ENCODE data around the gene MYO5A.
"Not testable (repeated sequence)": the region's sequence is repeated elsewhere in the genome, so short reads cannot be mapped to it uniquely, and the experiment has no call there.

The MYO5A gene

DNA sequence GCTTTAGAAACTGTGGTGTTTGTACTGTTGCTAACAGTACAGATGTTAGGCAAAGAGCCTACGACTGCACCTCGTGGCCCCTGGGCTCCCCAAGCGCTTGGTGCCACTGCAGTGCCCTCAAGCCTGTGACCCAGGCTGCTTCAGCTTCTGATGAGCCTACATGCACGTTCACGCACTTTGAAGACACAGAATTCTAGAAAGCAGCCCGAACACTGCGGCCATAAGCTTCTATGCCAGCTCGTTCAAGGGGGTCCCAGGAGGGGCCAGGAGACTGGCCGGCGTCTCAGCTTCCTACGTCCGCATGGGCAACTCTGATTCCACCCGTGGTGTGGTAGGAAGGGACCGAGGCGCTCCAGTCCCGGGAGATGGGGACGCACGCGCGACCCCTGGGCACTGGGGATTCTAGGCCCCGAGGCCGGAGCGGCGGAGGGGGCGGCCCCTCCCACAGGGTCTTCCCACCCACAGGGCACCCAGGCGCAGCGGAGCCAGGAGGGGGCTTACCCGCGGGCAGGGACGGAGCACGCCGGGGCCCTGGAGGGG lies 233.7 kb downstream of the MYO5A start:
- in situ Hi-C loops (cut with MboI; ENCODE audit: low sequenced_read_pairs) = no loop called here

DNA sequence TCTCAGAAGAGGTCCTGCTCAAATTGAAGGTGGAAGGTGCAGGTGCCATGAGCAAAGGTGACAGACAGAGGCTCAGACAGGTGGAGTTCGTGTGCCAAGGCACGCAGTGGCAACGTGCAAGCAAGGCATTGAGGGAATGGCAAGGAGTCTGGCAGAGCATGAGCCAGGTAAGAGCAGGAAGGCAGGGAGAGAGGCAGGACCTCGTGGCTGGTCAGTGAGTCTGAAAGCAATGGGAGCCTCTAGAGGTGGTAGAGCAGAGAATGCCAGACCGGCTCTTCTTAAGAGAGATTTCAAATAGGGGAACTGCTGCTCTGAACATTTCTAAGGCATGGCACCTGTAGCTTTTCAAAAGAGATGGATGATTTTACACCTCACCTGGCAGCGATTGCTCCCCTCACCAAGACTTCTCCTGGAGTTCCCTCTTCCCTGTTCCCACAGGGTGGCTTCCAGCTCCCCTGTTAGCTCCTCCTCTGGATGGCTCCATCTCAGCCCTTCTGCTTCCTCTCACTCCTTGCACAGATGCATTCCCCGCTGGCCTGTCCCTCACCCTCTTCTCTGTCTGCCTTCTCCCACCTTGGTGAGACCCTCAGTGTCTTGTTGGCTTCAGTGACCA lies 235.8 kb downstream of the MYO5A start:
- in situ Hi-C loops (cut with MboI; ENCODE audit: low sequenced_read_pairs) = no loop called here

DNA sequence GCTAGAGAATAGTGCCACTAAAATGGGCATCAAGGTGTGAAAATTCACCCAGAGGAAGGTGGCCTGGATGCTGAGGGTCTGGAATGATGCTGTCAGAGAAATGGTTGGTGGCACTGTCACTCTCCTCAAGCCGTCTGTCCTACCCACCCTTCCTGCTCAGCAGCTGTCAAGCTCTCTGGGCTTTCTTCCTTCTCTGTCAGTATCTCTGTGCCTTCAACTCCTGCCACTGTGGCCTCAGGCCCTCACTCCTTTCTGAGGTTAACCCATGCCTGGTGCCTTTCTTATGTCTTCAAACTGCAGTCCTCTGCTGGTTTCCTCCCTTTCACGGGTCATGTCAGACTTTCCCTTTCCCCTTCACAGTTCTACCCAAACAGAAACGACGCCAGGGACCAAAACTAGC lies 237.5 kb downstream of the MYO5A start:
- in situ Hi-C loops (cut with MboI; ENCODE audit: low sequenced_read_pairs) = no loop called here

DNA sequence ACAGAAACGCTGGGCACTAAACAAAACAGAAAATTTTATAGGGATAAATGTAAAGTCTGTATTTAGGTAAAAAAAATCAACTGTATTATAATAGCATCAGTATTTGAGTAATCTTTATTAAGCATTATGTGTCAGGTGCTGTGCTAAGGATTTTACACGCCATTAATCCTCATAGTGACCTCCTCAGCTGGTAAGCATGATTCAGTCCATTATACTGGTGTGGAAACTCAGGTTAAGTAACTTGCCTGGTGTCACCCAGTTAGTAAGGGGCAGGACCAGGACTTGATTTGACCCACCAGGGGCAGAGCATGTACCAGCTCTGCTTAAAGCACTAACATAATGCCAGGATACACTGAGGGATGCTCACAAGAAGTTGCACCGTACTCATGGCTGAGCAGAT lies 237.9 kb downstream of the MYO5A start:
- in situ Hi-C loops (cut with MboI; ENCODE audit: low sequenced_read_pairs) = no loop called here

DNA sequence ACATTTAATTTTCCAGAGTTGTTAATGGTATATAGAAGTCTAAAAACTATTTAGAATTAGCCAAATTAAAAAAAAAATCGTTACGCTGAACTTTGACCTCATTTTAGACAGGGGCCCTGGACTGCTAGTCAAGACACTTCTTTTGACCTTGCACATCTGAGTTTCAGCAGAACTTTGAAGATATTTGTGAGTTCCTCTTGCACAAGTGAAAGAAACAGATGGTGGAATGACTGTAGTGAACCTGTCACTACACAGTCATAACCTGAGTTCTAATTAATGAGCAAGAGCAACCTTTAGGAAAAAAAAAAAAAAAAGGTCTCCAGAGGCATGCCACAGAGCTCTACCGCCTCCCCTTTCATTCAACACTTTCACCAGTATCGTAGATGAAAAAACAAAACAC lies 238.4 kb downstream of the MYO5A start:
- in situ Hi-C loops (cut with MboI; ENCODE audit: low sequenced_read_pairs) = no loop called here

DNA sequence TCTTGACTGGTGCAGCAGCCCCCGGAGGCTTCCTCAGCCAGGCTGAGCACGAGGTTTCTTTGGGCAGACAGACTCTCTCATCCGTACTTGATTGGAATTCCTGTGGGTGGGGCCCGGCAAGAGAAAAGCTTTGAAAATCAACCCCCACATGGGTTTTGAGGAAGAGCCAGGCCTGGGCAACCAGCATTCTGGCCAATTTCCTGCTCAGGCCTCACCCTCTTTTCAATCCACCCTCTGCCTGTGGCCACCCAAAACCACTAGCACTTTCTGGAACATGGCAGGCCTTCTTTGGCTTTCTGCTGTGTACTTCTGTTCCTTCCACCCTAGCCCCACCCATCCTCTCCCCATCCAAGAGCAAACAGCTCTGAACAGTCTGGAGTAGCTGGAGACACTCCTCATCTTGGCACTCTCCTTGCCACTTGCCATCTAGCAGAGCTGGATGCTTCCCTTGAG lies 239.0 kb downstream of the MYO5A start:
- in situ Hi-C loops (cut with MboI; ENCODE audit: low sequenced_read_pairs) = no loop called here

DNA sequence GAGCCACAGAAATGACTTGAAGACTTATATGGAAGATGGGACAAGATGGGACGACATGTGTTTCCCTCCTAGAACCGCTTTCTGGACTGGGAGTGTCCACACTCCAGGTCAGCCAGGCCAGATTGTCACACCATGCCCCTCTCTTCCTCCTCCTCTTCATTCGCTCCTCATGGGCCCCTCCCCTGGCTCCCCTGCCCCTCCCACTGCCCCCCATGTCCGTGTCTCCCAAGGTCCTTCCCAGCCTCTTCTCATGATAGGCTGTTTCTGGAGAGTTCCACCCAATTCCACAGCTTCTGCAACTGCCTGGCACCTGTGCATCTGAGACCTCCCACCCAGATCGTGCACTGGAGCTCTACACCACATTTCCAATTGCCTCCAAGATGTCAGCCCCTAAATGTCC lies 239.7 kb downstream of the MYO5A start:
- in situ Hi-C loops (cut with MboI; ENCODE audit: low sequenced_read_pairs) = no loop called here

DNA sequence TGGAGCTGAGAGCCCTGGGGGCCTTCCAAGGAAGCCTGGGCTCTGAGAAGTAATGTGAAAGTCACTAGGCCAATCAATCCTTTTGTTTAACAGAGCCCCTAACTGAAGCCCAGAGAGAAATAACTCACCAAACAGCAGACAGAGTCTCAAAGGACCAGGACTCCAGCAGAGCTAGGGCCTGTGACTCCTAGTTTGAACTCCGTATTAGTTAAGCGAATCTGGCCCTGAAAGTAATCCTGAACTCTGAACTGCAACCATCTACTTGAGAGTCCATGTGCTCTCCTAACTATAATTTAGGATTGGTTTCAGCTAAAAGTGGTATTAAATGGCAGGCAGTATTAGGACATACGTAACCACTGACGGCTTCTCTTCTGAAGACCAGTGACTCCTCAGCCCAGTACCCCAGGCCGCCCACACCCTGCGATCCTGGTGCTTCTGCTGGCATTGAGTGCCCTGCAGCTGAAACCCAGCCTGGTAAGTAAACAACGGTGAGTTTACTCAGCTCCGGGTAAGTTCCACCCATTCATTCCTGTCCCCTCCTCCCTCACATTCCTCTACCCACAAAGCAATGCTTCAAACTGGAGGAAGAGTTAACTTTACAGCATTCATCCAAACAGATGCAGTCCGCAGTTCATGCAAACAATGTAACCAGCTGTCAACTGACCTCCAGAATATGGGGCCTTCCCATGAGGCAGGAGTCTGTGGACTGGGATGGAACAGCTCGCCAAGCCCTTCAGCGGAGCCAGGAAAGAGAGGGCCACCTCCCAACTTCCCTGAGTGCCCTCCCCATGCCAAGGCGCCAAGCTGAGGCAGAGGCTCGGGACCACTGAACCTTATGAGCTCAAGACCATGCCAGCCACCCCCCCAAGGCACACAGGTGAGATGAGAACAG lies 240.4 kb downstream of the MYO5A start:
- in situ Hi-C loops (cut with MboI; ENCODE audit: low sequenced_read_pairs) = no loop called here

DNA sequence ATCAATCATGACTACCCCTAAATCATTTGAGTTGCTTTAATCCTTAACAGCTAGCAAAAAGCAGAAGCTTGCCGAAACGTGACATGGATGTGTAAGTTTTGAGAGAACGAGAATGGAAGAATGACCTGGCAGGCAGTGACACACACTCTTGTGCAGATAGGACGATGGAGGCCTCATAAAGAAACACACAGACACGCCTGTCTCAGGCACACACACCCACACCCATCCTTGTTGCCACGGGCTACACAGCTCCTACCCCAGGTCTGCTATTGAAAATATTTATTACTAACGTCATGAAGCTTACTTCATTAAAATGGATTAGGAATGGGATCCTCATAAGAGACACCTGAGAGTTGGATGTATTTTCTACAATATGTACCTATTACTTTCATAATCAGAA lies 241.6 kb downstream of the MYO5A start:
- in situ Hi-C loops (cut with MboI; ENCODE audit: low sequenced_read_pairs) = no loop called here

DNA sequence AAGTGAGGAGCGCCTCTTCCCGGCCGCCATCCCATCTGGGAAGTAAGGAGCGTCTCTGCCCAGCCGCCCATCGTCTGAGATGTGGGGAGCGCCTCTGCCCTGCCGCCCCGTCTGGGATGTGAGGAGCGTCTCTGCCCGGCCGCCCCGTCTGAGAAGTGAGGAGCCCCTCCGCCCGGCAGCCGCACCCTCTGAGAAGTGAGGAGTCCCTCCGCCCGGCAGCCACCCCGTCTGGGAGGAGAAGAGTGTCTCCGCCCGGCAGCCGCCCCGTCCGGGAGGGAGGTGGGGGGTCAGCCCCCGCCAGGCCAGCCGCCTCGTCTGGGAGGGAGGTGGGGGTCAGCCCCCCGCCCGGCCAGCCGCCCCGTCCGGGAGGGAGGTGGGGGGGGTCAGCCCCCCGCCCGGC lies 242.7 kb downstream of the MYO5A start:
- in situ Hi-C loops (cut with MboI; ENCODE audit: low sequenced_read_pairs) = not testable (repeated sequence)

DNA sequence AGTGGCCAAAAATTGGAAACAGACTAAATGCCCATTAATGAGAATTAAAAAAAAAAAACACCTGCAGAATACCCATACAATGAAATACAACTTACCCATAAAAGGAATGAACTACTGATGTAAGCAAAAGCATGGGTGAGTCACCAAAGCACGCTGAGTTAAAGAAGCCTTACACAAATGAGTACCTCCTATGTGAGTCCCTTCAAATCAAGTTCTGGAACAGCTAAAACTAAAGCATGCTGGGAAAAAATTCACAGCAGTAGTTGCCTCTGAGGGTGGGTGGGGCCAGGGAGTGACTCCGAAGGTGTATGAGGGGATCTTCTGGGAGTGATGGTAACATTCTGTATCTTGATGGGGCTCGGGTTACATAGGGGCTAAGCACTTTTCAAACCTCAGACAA lies 244.5 kb downstream of the MYO5A start:
- in situ Hi-C loops (cut with MboI; ENCODE audit: low sequenced_read_pairs) = no loop called here

DNA sequence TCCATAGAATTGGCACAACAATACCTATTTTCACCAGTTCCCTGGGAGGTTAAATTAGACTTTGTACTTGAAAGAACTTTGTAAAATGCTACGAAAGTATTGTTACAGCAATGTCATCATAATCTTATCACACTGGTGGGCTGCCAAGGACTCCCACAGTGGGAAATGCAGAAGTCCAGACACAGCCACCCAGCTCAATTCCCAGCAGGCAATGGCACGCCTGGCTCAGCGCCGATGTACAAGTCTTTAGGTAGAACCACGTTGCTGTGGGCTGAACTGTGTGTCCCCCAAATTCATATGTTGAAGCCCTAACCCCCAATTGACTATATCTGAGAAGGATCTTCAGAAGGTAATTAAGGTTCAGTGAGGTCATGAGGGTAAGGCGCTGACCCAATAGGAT lies 245.4 kb downstream of the MYO5A start:
- in situ Hi-C loops (cut with MboI; ENCODE audit: low sequenced_read_pairs) = no loop called here

DNA sequence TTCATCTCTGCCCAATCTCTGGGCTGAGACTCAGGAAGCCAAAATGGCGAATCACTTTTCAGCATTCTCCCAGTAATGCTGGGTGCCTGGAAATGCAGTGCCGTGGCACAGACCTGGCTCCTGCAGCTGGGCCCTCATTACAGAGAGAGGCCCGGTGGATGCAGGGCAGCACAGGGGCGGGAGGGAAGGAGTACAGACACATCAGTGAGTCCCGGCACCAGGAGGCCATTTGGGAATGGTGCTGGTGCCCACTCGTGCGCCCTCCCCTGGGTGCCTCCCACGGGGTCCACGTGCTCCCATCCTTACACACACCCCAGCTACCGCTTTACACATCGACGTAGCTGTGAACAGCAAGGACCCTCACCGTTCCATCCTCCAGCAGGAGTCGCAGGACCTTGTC lies 246.3 kb downstream of the MYO5A start:
- in situ Hi-C loops (cut with MboI; ENCODE audit: low sequenced_read_pairs) = no loop called here

DNA sequence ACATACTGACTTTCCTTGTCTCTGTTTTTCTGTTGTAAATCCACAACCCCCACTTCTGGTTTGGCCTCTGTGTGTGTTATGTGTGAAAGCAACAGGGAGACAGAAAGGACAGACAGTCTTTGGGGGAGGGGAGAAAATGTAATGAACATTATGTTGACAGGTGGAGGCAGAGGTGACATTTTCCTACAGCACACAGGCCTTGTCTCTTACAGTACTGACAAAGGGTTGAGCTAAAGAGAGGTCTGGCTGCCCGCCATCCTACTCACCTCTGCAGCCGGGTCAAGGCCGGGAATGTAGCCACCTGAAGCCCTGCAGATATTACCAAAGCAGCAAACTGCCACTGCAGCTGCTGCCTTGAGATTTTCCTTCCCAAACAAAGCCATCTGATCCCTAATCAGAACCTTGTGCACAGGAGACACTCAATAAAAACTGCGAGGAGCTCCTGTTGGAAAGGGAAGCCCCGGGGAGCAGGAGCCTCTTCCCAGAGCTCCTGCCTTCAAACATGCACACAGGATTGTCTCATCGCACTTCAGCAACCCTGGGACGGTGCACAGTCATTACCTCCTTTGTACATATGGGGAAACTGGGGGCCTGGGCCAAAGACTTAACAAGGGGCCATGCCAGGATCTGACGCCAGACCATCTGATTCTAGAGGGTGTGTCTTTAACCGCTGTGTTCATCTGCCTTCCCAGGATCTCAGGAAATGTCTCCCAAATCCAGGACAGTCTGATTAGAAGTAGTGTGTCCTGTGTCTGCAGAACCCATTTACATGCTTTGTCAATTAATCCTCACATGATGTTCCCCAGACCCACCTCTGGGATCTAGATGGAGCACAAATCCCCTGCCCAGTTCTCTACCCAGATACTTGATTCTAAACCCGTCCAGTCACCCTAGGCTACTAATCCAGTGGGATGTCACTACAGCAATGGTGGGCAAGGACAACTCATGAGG lies 247.3 kb downstream of the MYO5A start:
- in situ Hi-C loops (cut with MboI; ENCODE audit: low sequenced_read_pairs) = no loop called here

DNA sequence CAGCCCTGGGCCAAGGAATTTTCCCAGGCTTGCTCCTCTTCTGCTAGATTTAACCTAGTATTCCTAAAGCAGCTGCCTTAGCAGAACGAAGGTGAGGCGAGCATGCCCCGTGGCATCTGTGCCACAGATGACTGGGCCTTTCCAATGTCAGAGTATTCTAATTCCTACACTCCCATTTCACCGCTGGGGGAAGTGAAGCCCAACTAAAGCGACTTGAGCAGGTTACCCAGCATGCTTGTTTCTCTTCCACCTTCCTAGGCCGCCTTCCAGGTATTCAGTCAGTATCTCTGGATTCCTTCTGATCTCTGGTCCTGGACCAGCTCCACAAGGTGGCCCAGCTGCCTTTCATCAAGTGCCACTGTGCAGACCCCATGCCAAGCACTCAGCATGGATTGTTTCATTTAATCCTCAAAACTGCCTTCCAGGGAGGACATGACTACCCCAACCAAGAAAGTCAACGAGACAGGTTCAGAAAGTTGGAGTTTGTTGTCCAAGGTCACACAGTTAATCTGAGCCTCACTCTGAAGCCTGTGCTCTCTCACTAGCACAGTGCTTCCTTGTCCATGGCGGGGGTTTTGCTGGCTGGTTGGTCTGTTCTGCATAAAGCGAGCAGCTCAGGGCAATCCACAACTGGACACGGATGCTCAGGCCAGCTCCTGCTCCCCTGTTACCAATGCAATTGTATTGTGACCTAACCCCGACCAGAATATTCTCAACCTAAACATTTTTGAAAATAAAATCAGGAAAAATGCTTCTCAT lies 248.2 kb downstream of the MYO5A start:
- in situ Hi-C loops (cut with MboI; ENCODE audit: low sequenced_read_pairs) = no loop called here

DNA sequence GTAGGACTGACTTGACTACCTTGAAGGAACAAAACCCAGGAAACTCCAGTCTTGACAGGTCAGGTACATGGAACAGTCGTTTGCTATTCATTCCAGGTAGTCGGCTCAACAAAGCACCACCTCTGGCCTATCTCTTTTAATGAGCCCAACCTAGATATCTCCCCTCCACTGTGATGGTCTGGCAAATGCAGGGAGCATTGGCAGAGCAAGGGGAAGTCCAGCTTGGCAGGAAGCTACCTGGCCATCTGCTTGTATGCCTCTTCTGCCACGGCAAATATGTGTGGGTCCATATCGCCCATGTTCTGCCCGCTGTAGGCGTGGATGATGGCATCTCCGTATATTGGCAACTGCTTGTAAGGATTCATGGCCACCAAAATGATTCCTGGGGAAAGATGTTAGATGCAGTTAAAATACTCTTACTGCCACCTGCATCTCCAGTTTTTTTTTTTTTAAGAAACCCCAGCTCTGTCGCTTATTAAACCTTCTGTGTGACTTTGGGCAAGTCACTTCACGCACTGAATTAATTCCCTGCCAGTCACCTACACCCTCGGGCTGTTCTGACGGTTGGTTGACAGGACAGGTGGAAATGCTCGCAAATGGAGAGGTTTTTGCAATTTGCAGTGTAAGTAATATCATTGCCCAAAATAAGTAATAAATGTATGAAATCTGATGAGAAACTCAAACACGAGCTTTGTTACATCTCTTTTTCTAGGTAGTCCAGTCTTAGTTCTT lies 249.9 kb downstream of the MYO5A start:
- in situ Hi-C loops (cut with MboI; ENCODE audit: low sequenced_read_pairs) = no loop called here

DNA sequence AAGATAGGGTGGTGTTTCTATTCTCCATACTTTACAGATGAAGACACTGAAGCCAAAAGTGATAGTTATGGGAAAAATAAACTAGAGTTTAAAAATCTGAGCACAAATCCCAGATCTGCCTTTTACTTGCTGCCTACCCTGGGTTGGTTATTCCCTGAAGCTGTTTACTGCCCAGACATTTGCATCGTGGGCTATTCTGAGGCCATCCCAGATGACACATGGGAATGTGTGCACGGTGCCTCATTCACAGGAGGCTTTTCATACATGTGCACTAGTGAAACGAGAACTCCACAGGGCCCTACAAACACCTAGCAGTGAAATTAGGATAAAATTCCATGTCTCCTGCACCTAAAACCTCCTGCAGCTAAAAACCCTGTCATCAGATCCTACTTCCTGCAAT lies 250.5 kb downstream of the MYO5A start:
- in situ Hi-C loops (cut with MboI; ENCODE audit: low sequenced_read_pairs) = no loop called here

DNA sequence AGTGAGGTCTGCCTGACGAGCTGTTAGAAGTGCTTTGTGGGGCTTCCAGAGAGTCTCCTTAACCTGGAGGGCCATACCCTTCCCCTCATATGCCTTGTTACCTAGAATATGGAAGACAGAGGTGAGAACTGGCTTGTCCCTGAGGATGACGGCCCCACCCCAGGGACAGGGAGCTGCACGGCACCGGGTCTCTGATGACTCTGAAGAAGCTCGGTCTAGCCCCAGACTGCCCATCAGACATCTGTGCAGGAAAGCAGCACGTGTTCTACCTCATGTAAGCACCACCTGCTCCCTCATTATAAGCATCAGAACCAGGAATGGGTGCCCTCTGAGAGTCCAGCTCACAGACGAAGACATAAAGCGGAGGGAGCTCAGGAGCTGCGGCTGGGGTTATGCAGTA lies 251.1 kb downstream of the MYO5A start:
- in situ Hi-C loops (cut with MboI; ENCODE audit: low sequenced_read_pairs) = no loop called here

DNA sequence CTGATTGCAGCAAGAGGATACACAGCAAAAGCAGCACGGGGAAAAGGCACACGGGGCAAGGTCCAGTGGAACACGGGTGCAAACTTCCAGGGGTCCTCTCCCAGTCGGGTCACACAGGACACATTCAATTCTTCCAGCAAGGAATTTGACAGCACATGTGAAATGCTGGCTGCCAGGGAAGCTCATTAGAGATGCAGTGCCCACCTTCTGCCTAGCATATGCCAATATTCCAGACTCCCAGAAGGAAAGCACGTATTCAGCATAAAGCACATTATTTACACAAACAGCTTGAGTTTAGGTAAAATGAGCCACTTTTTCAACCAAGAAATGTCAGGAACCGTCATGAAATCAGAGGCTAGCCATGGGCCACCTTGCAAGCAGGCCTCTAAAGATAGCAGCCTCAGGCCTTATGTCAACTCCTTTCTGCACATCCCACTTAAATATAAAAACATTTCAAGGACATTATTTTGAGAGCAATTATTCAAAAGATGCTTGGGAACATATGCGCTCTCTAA lies 252.4 kb downstream of the MYO5A start:
- in situ Hi-C loops (cut with MboI; ENCODE audit: low sequenced_read_pairs) = no loop called here
